H1 (cell line): ENCODE measurements around the gene PCDH20. TPM values are rescaled to one million over a fixed set of nuclear protein-coding genes. Genes with fewer than 3 reads are reported as not detected.
A peak's percentile ranks its signal among the peaks of the same experiment; 100 is the strongest.

Experiments
- CTCF ChIA-PET: fragments of 300-600 bp; sonication (Branson Sonifier 250); formaldehyde crosslinking; loops from one replicate; lab custom pipeline; 2021; ENCODE audit not compliant: partially characterized antibody; lab: Charles Lee
- POLR2A ChIA-PET: fragments of 300-600 bp; sonication (Branson Sonifier 250); formaldehyde crosslinking; loops from one replicate; lab custom pipeline; 2021; ENCODE audit warnings: inconsistent platforms; ENCODE audit not compliant: partially characterized antibody; lab: Charles Lee
- DNase-seq, 2 experiments: peaks; one replicate each; pipeline versions ENCODE4 v3.0.0 to v3.0.0-alpha.2; 2010 to 2022; ENCODE audit warnings: low spot score in 2 of 2, low read depth in 1 of 2, mixed read lengths in 1 of 2
- FAIRE-seq: peaks from 2 replicates; lab custom pipeline; 2011; peaks lifted over from hg19 to GRCh38; lab: Jason Lieb, UNC
- H2AFZ ChIP-seq: 2 replicates; pipeline ENCODE4 v1.8.1; 2012; ENCODE audit warnings: low read length, inconsistent platforms
- H2AK5ac ChIP-seq: 2 replicates; pipeline ENCODE4 v1.6.1; 2013; ENCODE audit warnings: low read depth, low read length
- H2BK120ac ChIP-seq: replicated peaks from 2 replicates; pipeline ENCODE3; 2013; ENCODE audit warnings: low read depth, low read length, inconsistent platforms
- H2BK12ac ChIP-seq: 2 replicates; pipeline ENCODE4 v1.6.1; 2013; ENCODE audit warnings: low read depth, low read length
- H2BK15ac ChIP-seq: 2 replicates; pipeline ENCODE4 v1.6.1; 2013; ENCODE audit warnings: low read length
- H2BK20ac ChIP-seq: 2 replicates; pipeline ENCODE4 v1.6.1; 2013; ENCODE audit warnings: low read length
- H2BK5ac ChIP-seq: 2 replicates; pipeline ENCODE4 v1.6.1; 2013; ENCODE audit warnings: low read depth, low read length
- H3K14ac ChIP-seq: 2 replicates; pipeline ENCODE4 v1.6.1; 2013; ENCODE audit warnings: inconsistent platforms; ENCODE audit not compliant: insufficient read length
- H3K18ac ChIP-seq: 2 replicates; pipeline ENCODE4 v1.6.1; 2013; ENCODE audit warnings: low read length; ENCODE audit errors: extremely low read depth
- H3K23ac ChIP-seq: 2 replicates; pipeline ENCODE4 v1.6.1; 2013; ENCODE audit warnings: inconsistent platforms; ENCODE audit not compliant: insufficient read length
- H3K23me2 ChIP-seq: 2 replicates; pipeline ENCODE4 v1.6.1; 2013; ENCODE audit warnings: low read depth, low read length
- H3K27ac ChIP-seq: 2 replicates; pipeline ENCODE4 v1.6.1; 2011; ENCODE audit warnings: low read depth, low read length, inconsistent platforms
- H3K27me3 ChIP-seq, 4 experiments: replicated peaks in 1 of 4; 1 replicate in 1 of 4; 2 replicates in 3 of 4; pipeline versions ENCODE4 v1.6.1 to v1.8.1; 2011 to 2013; ENCODE audit warnings: low read length in 3 of 4, mild to moderate bottlenecking in 3 of 4, inconsistent platforms in 2 of 4, mixed read lengths in 2 of 4, moderate library complexity in 1 of 4; ENCODE audit not compliant: control insufficient read depth in 3 of 4, insufficient read depth in 3 of 4; ENCODE audit errors: extremely low read depth in 1 of 4
- H3K36me3 ChIP-seq, 4 experiments: 2 replicates each; pipeline versions ENCODE4 v1.6.1 to v1.8.1; 2011 to 2013; ENCODE audit warnings: mild to moderate bottlenecking in 4 of 4, low read length in 3 of 4, moderate library complexity in 2 of 4, control low read depth in 1 of 4, inconsistent platforms in 1 of 4; ENCODE audit not compliant: insufficient read depth in 4 of 4, control insufficient read depth in 2 of 4
- H3K4ac ChIP-seq: replicated peaks from 2 replicates; pipeline ENCODE3; 2013; ENCODE audit warnings: low read length, low read depth, mixed read lengths, inconsistent platforms; ENCODE audit not compliant: insufficient read length
- H3K4me1 ChIP-seq, 4 experiments: replicated peaks in 1 of 4; 1 replicate in 1 of 4; 2 replicates in 3 of 4; pipeline versions ENCODE4 v1.6.1 to v1.8.1; 2011 to 2013; ENCODE audit warnings: low read length in 3 of 4, inconsistent platforms in 2 of 4, mixed read lengths in 1 of 4; ENCODE audit not compliant: insufficient read depth in 4 of 4, control insufficient read depth in 3 of 4
- H3K4me2 ChIP-seq, 2 experiments: 2 replicates each; pipeline versions ENCODE4 v1.6.1 to v1.8.1; 2011 to 2013; ENCODE audit warnings: low read depth in 2 of 2, low read length in 2 of 2, control low read depth in 1 of 2, inconsistent platforms in 1 of 2, mild to moderate bottlenecking in 1 of 2; ENCODE audit not compliant: insufficient read depth in 1 of 2
- H3K4me3 ChIP-seq, 4 experiments: fragments of 200-600, 300-600 bp in 1 of 4; sonication (generic), shearing (Covaris generic), sonication (Bioruptor Twin) in 1 of 4; 2 replicates each; pipeline versions ENCODE4 v1.5.1 to v1.8.1; 2011 to 2016; ENCODE audit warnings: low read length in 4 of 4, low read depth in 3 of 4, control low read depth in 2 of 4, inconsistent platforms in 2 of 4, mild to moderate bottlenecking in 2 of 4, mixed read lengths in 1 of 4, moderate library complexity in 1 of 4; ENCODE audit not compliant: insufficient read depth in 2 of 4; ENCODE audit errors: extremely low read depth in 1 of 4
- H3K56ac ChIP-seq: replicated peaks from 2 replicates; pipeline ENCODE3; 2013; ENCODE audit warnings: low read depth, mild to moderate bottlenecking, mixed read lengths, low read length, inconsistent platforms; ENCODE audit not compliant: insufficient read length
- H3K79me1 ChIP-seq: 2 replicates; pipeline ENCODE4 v1.6.1; 2013; ENCODE audit warnings: low read depth, low read length, control low read depth
- H3K79me2 ChIP-seq, 2 experiments: 2 replicates each; pipeline versions ENCODE4 v1.6.1 to v1.8.1; 2012 to 2013; ENCODE audit warnings: low read length in 2 of 2, mild to moderate bottlenecking in 2 of 2, inconsistent platforms in 1 of 2; ENCODE audit not compliant: insufficient read depth in 2 of 2, control insufficient read depth in 1 of 2
- H3K9ac ChIP-seq, 4 experiments: replicated peaks in 1 of 4; 1 replicate in 1 of 4; 2 replicates in 3 of 4; pipeline versions ENCODE4 v1.6.1 to v1.8.1; 2011 to 2013; ENCODE audit warnings: low read depth in 3 of 4, low read length in 3 of 4, control low read depth in 2 of 4, mild to moderate bottlenecking in 2 of 4, moderate library complexity in 2 of 4, inconsistent platforms in 1 of 4; ENCODE audit errors: extremely low read depth in 1 of 4
- H3K9me3 ChIP-seq, 2 experiments: 2 replicates each; pipeline versions ENCODE4 v1.6.1 to v1.8.1; 2012 to 2013; ENCODE audit warnings: mild to moderate bottlenecking in 2 of 2, moderate library complexity in 2 of 2, control low read depth in 1 of 2, inconsistent platforms in 1 of 2, low read depth in 1 of 2, low read length in 1 of 2, mixed read lengths in 1 of 2; ENCODE audit not compliant: insufficient read depth in 2 of 2
- H4K20me1 ChIP-seq, 2 experiments: replicated peaks in 1 of 2; 2 replicates each; pipeline versions ENCODE3 to v1.8.1; 2011 to 2013; ENCODE audit warnings: inconsistent platforms in 2 of 2, low read length in 2 of 2, mild to moderate bottlenecking in 1 of 2; ENCODE audit not compliant: insufficient read depth in 2 of 2, control insufficient read depth in 1 of 2
- H4K5ac ChIP-seq: 2 replicates; pipeline ENCODE4 v1.6.1; 2013; ENCODE audit warnings: low read length, low read depth, mixed read lengths, inconsistent platforms; ENCODE audit not compliant: insufficient read length
- H4K8ac ChIP-seq: 2 replicates; pipeline ENCODE4 v1.8.0; 2013; ENCODE audit warnings: mild to moderate bottlenecking, moderate library complexity, low read length, inconsistent platforms; ENCODE audit not compliant: insufficient read depth; ENCODE audit errors: extremely low read depth
- H4K91ac ChIP-seq: replicated peaks from 2 replicates; pipeline ENCODE3; 2013; ENCODE audit warnings: low read length, mixed read lengths, inconsistent platforms; ENCODE audit not compliant: insufficient read length
- ATF2 ChIP-seq: IDR thresholded peaks from 2 replicates; pipeline ENCODE4 v1.6.1; 2012; ENCODE audit warnings: low read length, inconsistent platforms
- CBX5 ChIP-seq: fragments of 300-800, 300-1000 bp; sonication (generic); IDR thresholded peaks from 2 replicates; pipeline ENCODE4 v1.7.1; 2016; ENCODE audit warnings: antibody characterized with exemption, low read length, low read depth
- CHD1 ChIP-seq: IDR thresholded peaks from 2 replicates; pipeline ENCODE4 v1.6.1; 2012; ENCODE audit warnings: low read depth, low read length, improper control_type of control experiment
- CREB1 ChIP-seq: IDR thresholded peaks from 2 replicates; pipeline ENCODE4 v1.6.1; 2012; ENCODE audit warnings: inconsistent platforms
- JUND ChIP-seq: IDR thresholded peaks from 2 replicates; pipeline ENCODE4 v1.6.1; 2011; ENCODE audit warnings: mild to moderate bottlenecking, improper control_type of control experiment, low read length
- KDM5A ChIP-seq: fragments of 200-600 bp; IDR thresholded peaks from 2 replicates; pipeline ENCODE4 v1.7.1; 2012; ENCODE audit warnings: mild to moderate bottlenecking, low read length, inconsistent platforms, mixed read lengths
- NANOG ChIP-seq: IDR thresholded peaks from 2 replicates; pipeline ENCODE4 v1.6.1; 2011; ENCODE audit warnings: low read length, low read depth, mild to moderate bottlenecking, inconsistent platforms; ENCODE audit not compliant: insufficient read depth, poor library complexity, severe bottlenecking
- POU5F1 ChIP-seq: IDR thresholded peaks from 2 replicates; pipeline ENCODE4 v1.6.1; 2011; ENCODE audit warnings: low read depth, mild to moderate bottlenecking, low read length, moderate library complexity
- RFX5 ChIP-seq: IDR thresholded peaks from 2 replicates; pipeline ENCODE4 v1.6.1; 2011; ENCODE audit warnings: low read depth, low read length, improper control_type of control experiment, borderline replicate concordance
- SUZ12 ChIP-seq: fragments of 200-600 bp; sonication (generic); IDR thresholded peaks from 2 replicates; pipeline ENCODE4 v1.6.1; 2012; ENCODE audit warnings: mild to moderate bottlenecking, inconsistent platforms, low read length, moderate library complexity, mixed read lengths
- WGBS, 2 experiments: shearing (Covaris generic) in 1 of 2; methylation state at CpG; one replicate each; pipeline versions ENCODE4 v1.1.6 to v1.1.7; 2013 to 2015; ENCODE audit warnings: low lambda C conversion rate in 2 of 2, mixed read lengths in 2 of 2, inconsistent platforms in 1 of 2, low coverage in 1 of 2, missing lambda C conversion rate in 1 of 2; ENCODE audit not compliant: insufficient replicate concordance in 2 of 2, insufficient coverage in 1 of 2, insufficient read length in 1 of 2; ENCODE audit errors: extremely low coverage in 1 of 2, missing lambda C conversion rate in 1 of 2; 5-methylcytosine and 5-hydroxymethylcytosine counted together
- polyA plus RNA-seq, 7 experiments: library from polyadenylated mRNA; depleted of rRNA in 3 of 7; stranded (reverse) in 5 of 7; unstranded in 2 of 7; fragments of >200 nt in 5 of 7; fragments of 200-250 nt in 2 of 7; gene quantifications; 1 replicate in 5 of 7; 2 replicates in 1 of 7; 4 replicates in 1 of 7; pipeline versions ENCODE4 v1.2.1 to v1.2.3, GENCODE V29; 2011 to 2013; ENCODE audit warnings: missing spikeins in 2 of 7, mixed read lengths in 2 of 7
- total RNA-seq: library from RNA; stranded (reverse); fragmentation: NEBNext Ultra II Directional; extraction: Animal tissue kit (Norgen Biotek cat#: 25700); gene quantifications from 2 replicates; pipeline ENCODE4 v1.2.1, GENCODE V29; 2021

PCDH20 gene
- total and polyA plus RNA-seq, 2 of the 8 experiments (the other 6 are each of a cell fraction or from before 2014, with no cell fraction given): 0.65 to 2.2 TPM

- H3K4me2 ChIP-seq: peak overlapping the region; percentile 83 to 84
- no peaks in the 10 kb centered on the region for H3K79me1 ChIP-seq
- peaks cover 2 to 21% (median 16%) of the 10 kb centered on the region in 4 experiments for H3K27me3 ChIP-seq
- TF ChIP-seq SUZ12 (peak; percentile 47; the same call in 1 of the 2 replicates), CHD1 (no peak), RFX5 (no peak), NANOG (no peak), JUND (no peak), POU5F1 (no peak), CREB1 (no peak), CBX5 (no peak), KDM5A (no peak), ATF2 (no peak)
Observed at GRCh38 chr13:61413572-61414535, 1.8 kb downstream of the PCDH20 start.

More at GRCh38 chr13:61413572-61414535, 1.8 kb downstream of the PCDH20 start:
- Histone ChIP-seq H3K9ac (peak overlapping the region in 1 of 4 experiments; percentile 2; a peak in 1 of 7 replicates), H2BK20ac (no peak overlapping the region), H3K18ac (0 out of 2 replicates have a peak overlapping the region, but pooled peaks have one; percentile 42), H2BK5ac (no peak overlapping the region), H3K4me1 (no peaks in the 10 kb centered on the region), H4K5ac (no peak overlapping the region), H3K23ac (no peak overlapping the region), H2BK15ac (no peak overlapping the region), H2AFZ (peak overlapping the region; percentile 28), H2AK5ac (no peak overlapping the region), H3K9me3 (no peaks in the 10 kb centered on the region), H3K23me2 (peaks cover 18% of the 10 kb centered on the region), H3K4ac (no peak overlapping the region), H3K27ac (no peak overlapping the region), H3K56ac (no peak overlapping the region), H3K36me3 (no peaks in the 10 kb centered on the region), H3K14ac (no peak overlapping the region), H2BK12ac (peak overlapping the region; percentile 72), H2BK120ac (no peak overlapping the region), H4K20me1 (peaks cover 0 to 2% of the 10 kb centered on the region in 2 experiments), H4K8ac (no peak overlapping the region), H3K79me2 (no peaks in the 10 kb centered on the region), H4K91ac (no peak overlapping the region), H3K4me3 (peak overlapping the region; percentile 62 to 80 (median 70))
- ChIA-PET CTCF (interaction anchor here (0.6 to 4.4 kb wide), 6 partner anchors 15 to 948 kb away, joined by 3 to 15 read pairs (median 4); no protein-coding TSS in a partner anchor), POLR2A (interaction anchor here (1.4 kb wide), 1 partner anchor 8 kb away, joined by 5 read pairs; no protein-coding TSS in a partner anchor)
- 3% methylated on average over 27 of the region's 41 CpGs; no CpG with 5 or more reads in 1 of the 2 experiments for WGBS, 2 experiments
- FAIRE-seq (no peak), DNase-seq (peak in 1 of 2 experiments; percentile 54)
